GM23248 (cell line): Measurements from ENCODE around the gene G6PC2.

Experiments
- EZH2 ChIP-seq: fragments of 200-600 bp; sonication (generic); IDR thresholded peaks from 2 replicates; pipeline ENCODE4 v1.6.1; 2018; ENCODE audit warnings: antibody characterized with exemption, mild to moderate bottlenecking; ENCODE audit not compliant: insufficient read depth, poor library complexity, severe bottlenecking
- EZH2phosphoT487 ChIP-seq: fragments of 200-600 bp; sonication (generic); IDR thresholded peaks from 2 replicates; pipeline ENCODE4 v1.6.1; 2018; ENCODE audit warnings: antibody characterized with exemption, moderate library complexity, mild to moderate bottlenecking, low read depth; ENCODE audit not compliant: insufficient read depth

DNA sequence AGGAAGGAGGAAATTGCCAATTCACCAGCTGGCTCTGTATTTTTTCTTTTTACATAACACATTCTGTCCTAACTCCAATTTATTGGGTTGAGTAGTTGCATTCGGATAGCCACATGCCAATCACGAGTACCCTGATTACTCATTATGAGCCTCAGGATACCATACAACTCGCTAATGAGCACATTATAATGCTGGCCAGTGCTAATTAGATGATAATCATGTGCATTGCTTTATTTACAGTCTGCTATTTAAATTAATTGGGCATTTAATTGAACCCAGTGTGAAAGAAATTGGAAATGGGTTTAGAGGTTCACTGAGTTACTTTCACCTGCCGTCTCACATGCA, 15.2 kb downstream of the G6PC2 start:
- no peak for TF ChIP-seq EZH2phosphoT487
- no peak for TF ChIP-seq EZH2
